C4-2B (cell line): ENCODE data around the gene MTMR3.

Experiments used
- H3K27ac ChIP-seq: fragments of 450-650 bp; 2 replicates; pipeline ENCODE4 v1.5.1; 2017
- ZFX ChIP-seq: fragments of 450-650 bp; IDR thresholded peaks from 2 replicates; pipeline ENCODE4 v1.6.1; 2017
- TF ChIP-seq, protein P1 (sequence below): fragments of 450-650 bp; conservative IDR thresholded peaks from 2 replicates; pipeline ENCODE4 v1.5.1; 2017; ENCODE audit warnings: mild to moderate bottlenecking

Gene MTMR3

DNA sequence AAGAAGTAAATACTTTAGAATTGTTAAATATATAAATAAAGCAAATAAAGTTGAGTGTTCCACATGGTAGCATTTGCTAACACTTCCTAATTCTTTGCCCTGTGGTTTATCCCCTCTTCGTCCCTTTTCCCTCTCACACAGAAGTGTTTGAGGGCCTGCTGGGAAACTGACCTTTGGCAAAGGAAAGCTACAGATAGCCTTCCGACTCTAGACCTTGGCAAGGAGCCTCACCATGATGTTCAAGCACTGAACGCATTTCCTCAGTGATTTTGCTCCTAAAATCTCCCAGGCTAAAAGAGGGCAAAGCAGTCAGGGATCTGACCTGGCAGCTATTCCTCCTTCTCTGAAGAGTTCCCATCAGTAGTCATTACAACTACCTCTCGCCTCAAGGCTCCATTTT is 144.8 kb downstream of the MTMR3 start:
- H3K27ac ChIP-seq, result no peak overlapping the region
- TF ChIP-seq ZFX, result no peak
- TF ChIP-seq, protein P1, sequence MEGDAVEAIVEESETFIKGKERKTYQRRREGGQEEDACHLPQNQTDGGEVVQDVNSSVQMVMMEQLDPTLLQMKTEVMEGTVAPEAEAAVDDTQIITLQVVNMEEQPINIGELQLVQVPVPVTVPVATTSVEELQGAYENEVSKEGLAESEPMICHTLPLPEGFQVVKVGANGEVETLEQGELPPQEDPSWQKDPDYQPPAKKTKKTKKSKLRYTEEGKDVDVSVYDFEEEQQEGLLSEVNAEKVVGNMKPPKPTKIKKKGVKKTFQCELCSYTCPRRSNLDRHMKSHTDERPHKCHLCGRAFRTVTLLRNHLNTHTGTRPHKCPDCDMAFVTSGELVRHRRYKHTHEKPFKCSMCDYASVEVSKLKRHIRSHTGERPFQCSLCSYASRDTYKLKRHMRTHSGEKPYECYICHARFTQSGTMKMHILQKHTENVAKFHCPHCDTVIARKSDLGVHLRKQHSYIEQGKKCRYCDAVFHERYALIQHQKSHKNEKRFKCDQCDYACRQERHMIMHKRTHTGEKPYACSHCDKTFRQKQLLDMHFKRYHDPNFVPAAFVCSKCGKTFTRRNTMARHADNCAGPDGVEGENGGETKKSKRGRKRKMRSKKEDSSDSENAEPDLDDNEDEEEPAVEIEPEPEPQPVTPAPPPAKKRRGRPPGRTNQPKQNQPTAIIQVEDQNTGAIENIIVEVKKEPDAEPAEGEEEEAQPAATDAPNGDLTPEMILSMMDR, result no peak

GRCh38 chr22:30028731-30029130 is 145.8 kb downstream of the MTMR3 start:
- H3K27ac ChIP-seq, result no peak overlapping the region
- TF ChIP-seq ZFX, result no peak
- TF ChIP-seq, protein P1, result no peak

GRCh38 chr22:30029512-30029911 is 146.5 kb downstream of the MTMR3 start:
- TF ChIP-seq ZFX, result no peak
- TF ChIP-seq, protein P1, result no peak
- H3K27ac ChIP-seq, result no peak overlapping the region

GRCh38 chr22:30030329-30030728 is 147.4 kb downstream of the MTMR3 start:
- TF ChIP-seq ZFX, result no peak
- TF ChIP-seq, protein P1, result no peak
- H3K27ac ChIP-seq, result no peak overlapping the region

GRCh38 chr22:30031328-30031727 is 148.4 kb downstream of the MTMR3 start:
- TF ChIP-seq, protein P1, result no peak
- TF ChIP-seq ZFX, result no peak
- no peak overlapping the region for H3K27ac ChIP-seq

GRCh38 chr22:30031764-30032455 is 148.9 kb downstream of the MTMR3 start:
- no peak overlapping the region for H3K27ac ChIP-seq
- TF ChIP-seq ZFX, result no peak
- TF ChIP-seq, protein P1, result no peak

DNA sequence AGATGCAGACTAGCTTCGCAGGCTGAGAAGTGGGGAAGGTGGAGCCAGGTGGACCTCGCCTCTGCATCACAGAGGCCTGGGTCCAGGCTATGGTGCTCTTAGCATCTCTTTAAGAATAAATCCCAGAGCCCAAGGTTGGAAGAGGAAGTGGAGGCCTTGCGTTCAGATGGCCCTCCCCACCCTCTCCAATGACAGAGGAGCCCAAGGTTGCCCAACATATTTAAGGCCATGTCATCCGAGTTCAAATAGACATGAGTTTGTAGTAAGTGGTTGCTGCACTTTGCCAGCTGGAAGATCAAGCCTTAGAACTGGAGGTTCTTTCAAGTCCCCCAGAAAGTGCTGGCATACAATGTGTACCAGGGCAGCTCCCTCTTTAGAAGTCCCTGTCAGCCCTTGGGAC is 150.2 kb downstream of the MTMR3 start:
- H3K27ac ChIP-seq, result no peak overlapping the region
- TF ChIP-seq ZFX, result no peak
- TF ChIP-seq, protein P1, result no peak
